HepG2 (cell line): Measurements from ENCODE around the gene FUT3. TPM values are rescaled to one million over a fixed set of nuclear protein-coding genes. Genes with fewer than 3 reads are reported as not detected.

Source experiments
- AGO2 ChIP-seq: fragments of 200-400 bp; formaldehyde crosslinking; optimal IDR thresholded peaks from 2 replicates; pipeline ENCODE3; 2017; ENCODE audit warnings: mild to moderate bottlenecking, low read depth, low read length, moderate library complexity
- CENPX ChIP-seq: sonication (generic); formaldehyde crosslinking; IDR thresholded peaks from 2 replicates; pipeline ENCODE4 v1.9.0; 2021; ENCODE audit warnings: mild to moderate bottlenecking, missing genetic modification reagents, moderate library complexity
- CTCF ChIP-seq: sonication (generic); formaldehyde crosslinking; IDR thresholded peaks from 2 replicates; pipeline ENCODE4 v1.5.0; 2020; ENCODE audit warnings: mild to moderate bottlenecking, missing genetic modification reagents, moderate library complexity
- ELF3 ChIP-seq: IDR thresholded peaks from 2 replicates; pipeline ENCODE4 v1.6.1; 2016; ENCODE audit warnings: missing genetic modification reagents, missing compliant biosample characterization
- FOXA1 ChIP-seq, 2 experiments: fragments of 450-650 bp in 1 of 2; sonication (generic) in 1 of 2; formaldehyde crosslinking in 1 of 2; IDR thresholded peaks; 2 replicates each; pipeline versions ENCODE4 v1.4.0 to v1.6.1; 2016 to 2020; ENCODE audit warnings: missing genetic modification reagents in 1 of 2
- FOXA3 ChIP-seq: IDR thresholded peaks from 2 replicates; pipeline ENCODE4 v1.6.1; 2016; ENCODE audit warnings: missing genetic modification reagents, missing compliant biosample characterization
- KDM5B ChIP-seq: sonication (generic); formaldehyde crosslinking; IDR thresholded peaks from 2 replicates; pipeline ENCODE4 v1.4.0; 2020; ENCODE audit warnings: missing genetic modification reagents, mild to moderate bottlenecking, borderline replicate concordance
- RAD21 ChIP-seq: fragments of 450-650 bp; formaldehyde crosslinking; IDR thresholded peaks from 2 replicates; pipeline ENCODE4 v1.5.0; 2020; ENCODE audit warnings: mild to moderate bottlenecking
- SMC3 ChIP-seq: IDR thresholded peaks from 2 replicates; pipeline ENCODE4 v1.6.1; 2011; ENCODE audit warnings: low read length, improper control_type of control experiment
- SOX6 ChIP-seq, 2 experiments: fragments of 450-650 bp in 1 of 2; sonication (generic) in 1 of 2; formaldehyde crosslinking in 1 of 2; IDR thresholded peaks; 2 replicates each; pipeline versions ENCODE4 v1.4.0 to v1.6.1; 2017 to 2020; ENCODE audit warnings: antibody characterized with exemption in 1 of 2, mild to moderate bottlenecking in 1 of 2, missing genetic modification reagents in 1 of 2
- SRSF4 ChIP-seq: fragments of 200-400 bp; formaldehyde crosslinking; IDR thresholded peaks from one replicate; pipeline ENCODE4 v1.6.1; 2018; ENCODE audit warnings: mild to moderate bottlenecking, low read depth, low read length, moderate library complexity; ENCODE audit not compliant: poor library complexity, severe bottlenecking
- STAG1 ChIP-seq: sonication (generic); formaldehyde crosslinking; IDR thresholded peaks from 2 replicates; pipeline ENCODE4 v1.4.0; 2020; ENCODE audit warnings: missing genetic modification reagents
- STAT5B ChIP-seq: sonication (generic); formaldehyde crosslinking; IDR thresholded peaks from 2 replicates; pipeline ENCODE4 v1.4.0; 2020; ENCODE audit warnings: missing genetic modification reagents
- TEAD3 ChIP-seq: optimal IDR thresholded peaks from 2 replicates; pipeline ENCODE3; 2016; ENCODE audit warnings: borderline replicate concordance
- ZBTB38 ChIP-seq: sonication (generic); formaldehyde crosslinking; IDR thresholded peaks from 2 replicates; pipeline ENCODE4 v1.5.1; 2020; ENCODE audit warnings: mild to moderate bottlenecking, missing genetic modification reagents
- ZFP91 ChIP-seq: sonication (generic); formaldehyde crosslinking; IDR thresholded peaks from 2 replicates; pipeline ENCODE4 v1.9.0; 2022; ENCODE audit warnings: missing genetic modification reagents, mild to moderate bottlenecking, borderline replicate concordance
- ZNF333 ChIP-seq: sonication (generic); formaldehyde crosslinking; IDR thresholded peaks from 2 replicates; pipeline ENCODE4 v1.4.0; 2020; ENCODE audit warnings: mild to moderate bottlenecking, missing genetic modification reagents, borderline replicate concordance
- ZNF572 ChIP-seq: sonication (generic); formaldehyde crosslinking; IDR thresholded peaks from 2 replicates; pipeline ENCODE4 v1.5.1; 2020; ENCODE audit warnings: mild to moderate bottlenecking, missing genetic modification reagents
- ZNF687 ChIP-seq: sonication (generic); formaldehyde crosslinking; IDR thresholded peaks from 2 replicates; pipeline ENCODE4 v1.5.1; 2020; ENCODE audit warnings: mild to moderate bottlenecking, missing genetic modification reagents, moderate library complexity
- ZNF703 ChIP-seq: sonication (generic); formaldehyde crosslinking; IDR thresholded peaks from 2 replicates; pipeline ENCODE4 v1.5.1; 2020; ENCODE audit warnings: missing genetic modification reagents, mild to moderate bottlenecking, moderate library complexity, borderline replicate concordance
- ZNF768 ChIP-seq: sonication (generic); formaldehyde crosslinking; IDR thresholded peaks from 2 replicates; pipeline ENCODE4 v1.4.0; 2020; ENCODE audit warnings: missing genetic modification reagents
- ZNF776 ChIP-seq: sonication (generic); formaldehyde crosslinking; IDR thresholded peaks from 2 replicates; pipeline ENCODE4 v1.4.0; 2020; ENCODE audit warnings: mild to moderate bottlenecking, missing genetic modification reagents
- polyA plus RNA-seq, 8 experiments: library from polyadenylated mRNA; depleted of rRNA in 3 of 8; stranded (reverse) in 7 of 8; unstranded in 1 of 8; fragments of >200 nt; fragmentation: Illumina TruSeq in 4 of 8; extraction: Trizol in 4 of 8; gene quantifications; 2 replicates each; pipeline versions ENCODE4 v1.2.1 to v1.2.3, GENCODE V29; 2011 to 2016; ENCODE audit warnings: low read depth in 4 of 8, missing spikeins in 1 of 8, mixed read lengths in 1 of 8; ENCODE audit not compliant: insufficient read depth in 1 of 8
- total RNA-seq, 5 experiments: library from RNA; depleted of rRNA; stranded (reverse); fragments of >200 nt; fragmentation: Illumina TruSeq; extraction: Trizol; gene quantifications; 2 replicates each; pipeline ENCODE4 v1.2.3, GENCODE V29; 2016; ENCODE audit warnings: low read depth in 1 of 5

The FUT3 gene
- total and polyA plus RNA-seq, 2 of the 13 experiments (the other 11 are each of a cell fraction or from before 2014, with no cell fraction given), result 0.53 to 1.1 TPM

GRCh38 chr19:5823579-5824281 is 27.5 kb downstream of the FUT3 start (continued):
- TF ChIP-seq CTCF (peak; percentile 83), FOXA1 (IDR thresholded peaks at IDR 0.05) (no peak), FOXA1 (CRISPR knock-in tag; IDR thresholded peaks at IDR 0.05) (no peak), SMC3 (peak; percentile 52; the same call in 1 of the 2 replicates), SOX6 (IDR thresholded peaks at IDR 0.05) (no peak), SOX6 (CRISPR knock-in tag; IDR thresholded peaks at IDR 0.05) (0 out of 2 replicates have a peak, but pooled peaks have one; percentile 15), TEAD3 (CRISPR knock-in tag) (peak; percentile 24), ZBTB38 (CRISPR knock-in tag) (0 out of 2 replicates have a peak, but pooled peaks have one; percentile 46), ZNF572 (CRISPR knock-in tag) (0 out of 2 replicates have a peak, but pooled peaks have one; percentile 46), KDM5B (CRISPR knock-in tag) (0 out of 2 replicates have a peak, but pooled peaks have one; percentile 40), ELF3 (0 out of 2 replicates have a peak, but pooled peaks have one; percentile 16), SRSF4 (no peak), STAG1 (CRISPR knock-in tag) (peak; percentile 62), ZNF687 (CRISPR knock-in tag) (peak; percentile 42), ZFP91 (peak; percentile 61; the same call in 1 of the 2 replicates), CENPX (CRISPR knock-in tag) (no peak), RAD21 (CRISPR knock-in tag) (peak; percentile 67), STAT5B (CRISPR knock-in tag) (no peak), AGO2 (peak; percentile 57), ZNF333 (CRISPR knock-in tag) (0 out of 2 replicates have a peak, but pooled peaks have one; percentile 72), FOXA3 (0 out of 2 replicates have a peak, but pooled peaks have one; percentile 8), ZNF776 (peak; percentile 62; the same call in 1 of the 2 replicates), ZNF768 (peak; percentile 94), ZNF703 (no peak)
